ENCODE results near the gene MOSPD3. TPM values are rescaled to one million over a fixed set of nuclear protein-coding genes. Genes with fewer than 3 reads are reported as not detected.
A peak's percentile ranks its signal among the peaks of the same experiment; 100 is the strongest.

Gene MOSPD3
- total and polyA plus RNA-seq, 2 experiments from 2014 or later, result 15.3 to 23.5 TPM

GRCh38 chr7:100582650-100583049, 29.7 kb upstream of the MOSPD3 start:
- Histone ChIP-seq H3K4me3 (no peak overlapping the region), H3K9me2 (ENCODE audit: insufficient read depth) (no peaks in the 10 kb centered on the region), H3K79me2 (replicated peaks; ENCODE audit: insufficient read depth) (peaks cover 21% of the 10 kb centered on the region), H3K4me2 (no peak overlapping the region; the same call in 1 of the 2 replicates), H3K4me1 (ENCODE audit: insufficient read depth) (peaks cover 17% of the 10 kb centered on the region), H3K27ac (ENCODE audit: low read depth) (no peak overlapping the region), H3F3A (replicated peaks; ENCODE audit: low read depth) (peaks cover 20% of the 10 kb centered on the region), H2AFZ (no peak overlapping the region), H3K36me3 (ENCODE audit: insufficient read depth) (0 out of 2 replicates have a peak, but pooled peaks cover 4% of the 10 kb centered on the region), H4K20me1 (replicated peaks; ENCODE audit: insufficient read depth) (peaks cover 8% of the 10 kb centered on the region; the same call in 1 of the 2 replicates), H3K27me3 (ENCODE audit: insufficient read depth) (no peaks in the 10 kb centered on the region)
- TF ChIP-seq ZNF114 (CRISPR knock-in tag; IDR thresholded peaks at IDR 0.05) (no peak), ETS1 (IDR thresholded peaks at IDR 0.05) (no peak), ZNF462 (CRISPR knock-in tag; IDR thresholded peaks at IDR 0.05) (no peak), CTCF (conservative IDR thresholded peaks at IDR 0.05; ENCODE audit: low read depth in 2 of 2) (no peak), POLR2AphosphoS5 (IDR thresholded peaks at IDR 0.05; ENCODE audit: low read depth) (no peak), NANOG (IDR thresholded peaks at IDR 0.05; ENCODE audit: borderline replicate concordance) (no peak), CREB1 (CRISPR knock-in tag; IDR thresholded peaks at IDR 0.05; ENCODE audit: low read depth) (no peak), ZNF331 (CRISPR knock-in tag; IDR thresholded peaks at IDR 0.05; ENCODE audit: low read depth) (no peak), STAT1 (IDR thresholded peaks at IDR 0.05; ENCODE audit: unreplicated experiment) (no peak), EZH2 (IDR thresholded peaks at IDR 0.05; ENCODE audit: low read depth, unreplicated experiment) (no peak), REST (IDR thresholded peaks at IDR 0.05; ENCODE audit: unreplicated experiment) (no peak), EZH2phosphoT487 (IDR thresholded peaks at IDR 0.05; ENCODE audit: unreplicated experiment) (no peak), JUNB (IDR thresholded peaks at IDR 0.05; ENCODE audit: unreplicated experiment) (no peak)
- ATAC-seq (no peak), DNase-seq (ENCODE audit: low spot score) (no peak)
- Mint-ChIP-seq H3K27ac (no peak overlapping the region), H3K4me3 (peak overlapping the region; percentile 18; the same call in 1 of the 3 replicates), H3K4me1 (peaks cover 23% of the 10 kb centered on the region), H3K9me3 (no peaks in the 10 kb centered on the region), H3K27me3 (ENCODE audit: insufficient read depth, low read depth, poor library complexity) (peaks cover 25% of the 10 kb centered on the region), H3K36me3 (ENCODE audit: low read depth) (no peaks in the 10 kb centered on the region; the same call in 1 of the 3 replicates)

Data from GM23338 (cell line).